HepG2 (cell line): ENCODE results near the gene CDK13. TPM values are rescaled to one million over a fixed set of nuclear protein-coding genes. Genes with fewer than 3 reads are reported as not detected.
A peak's percentile ranks its signal among the peaks of the same experiment; 100 is the strongest.

Experiments
- AGO1 ChIP-seq: fragments of 200-400 bp; formaldehyde crosslinking; IDR thresholded peaks from 2 replicates; pipeline ENCODE4 v1.6.1; 2017; ENCODE audit warnings: mild to moderate bottlenecking, low read depth, low read length, moderate library complexity; ENCODE audit not compliant: poor library complexity, severe bottlenecking
- ATRX ChIP-seq: sonication (generic); formaldehyde crosslinking; IDR thresholded peaks from 2 replicates; pipeline ENCODE4 v1.4.0; 2020; ENCODE audit warnings: missing genetic modification reagents, borderline replicate concordance
- FOXP1 ChIP-seq, 2 experiments: fragments of 450-650 bp in 1 of 2; IDR thresholded peaks; 2 replicates each; pipeline ENCODE4 v1.6.1; 2017 to 2018; ENCODE audit warnings: antibody characterized with exemption in 1 of 2
- GATA4 ChIP-seq: sonication (generic); IDR thresholded peaks from 2 replicates; pipeline ENCODE4 v1.6.1; 2016; ENCODE audit warnings: antibody characterized with exemption, low read depth, borderline replicate concordance
- MIER3 ChIP-seq: IDR thresholded peaks from 2 replicates; pipeline ENCODE4 v1.6.1; 2016; ENCODE audit warnings: missing compliant biosample characterization, borderline replicate concordance
- SMAD1 ChIP-seq: sonication (generic); formaldehyde crosslinking; IDR thresholded peaks from 2 replicates; pipeline ENCODE4 v1.4.0; 2020; ENCODE audit warnings: missing genetic modification reagents, low read depth, mild to moderate bottlenecking, borderline replicate concordance
- SRY ChIP-seq: sonication (generic); formaldehyde crosslinking; IDR thresholded peaks from 2 replicates; pipeline ENCODE4 v1.8.0; 2022; ENCODE audit warnings: mild to moderate bottlenecking, missing genetic modification reagents
- STAT5B ChIP-seq: sonication (generic); formaldehyde crosslinking; IDR thresholded peaks from 2 replicates; pipeline ENCODE4 v1.4.0; 2020; ENCODE audit warnings: missing genetic modification reagents
- ZKSCAN1 ChIP-seq: fragments of 150-350 bp; IDR thresholded peaks from 2 replicates; pipeline ENCODE4 v1.6.1; 2014; ENCODE audit warnings: low read length
- ZNF605 ChIP-seq: sonication (generic); formaldehyde crosslinking; IDR thresholded peaks from 2 replicates; pipeline ENCODE4 v1.8.0; 2022; ENCODE audit warnings: mild to moderate bottlenecking, missing genetic modification reagents
- ZNF652 ChIP-seq: IDR thresholded peaks from 2 replicates; pipeline ENCODE4 v1.6.1; 2016; ENCODE audit warnings: low read depth, borderline replicate concordance
- ZNF816 ChIP-seq: sonication (generic); formaldehyde crosslinking; IDR thresholded peaks from 2 replicates; pipeline ENCODE4 v1.8.0; 2022; ENCODE audit warnings: missing genetic modification reagents, mild to moderate bottlenecking, borderline replicate concordance
- ZNF891 ChIP-seq: sonication (generic); formaldehyde crosslinking; IDR thresholded peaks from 2 replicates; pipeline ENCODE4 v1.5.0; 2020; ENCODE audit warnings: mild to moderate bottlenecking, missing genetic modification reagents
- polyA plus RNA-seq, 8 experiments: library from polyadenylated mRNA; depleted of rRNA in 3 of 8; stranded (reverse) in 7 of 8; unstranded in 1 of 8; fragments of >200 nt; fragmentation: Illumina TruSeq in 4 of 8; extraction: Trizol in 4 of 8; gene quantifications; 2 replicates each; pipeline versions ENCODE4 v1.2.1 to v1.2.3, GENCODE V29; 2011 to 2016; ENCODE audit warnings: low read depth in 4 of 8, missing spikeins in 1 of 8, mixed read lengths in 1 of 8; ENCODE audit not compliant: insufficient read depth in 1 of 8
- total RNA-seq, 5 experiments: library from RNA; depleted of rRNA; stranded (reverse); fragments of >200 nt; fragmentation: Illumina TruSeq; extraction: Trizol; gene quantifications; 2 replicates each; pipeline ENCODE4 v1.2.3, GENCODE V29; 2016; ENCODE audit warnings: low read depth in 1 of 5
- TF ChIP-seq, protein P1 (sequence below): IDR thresholded peaks from 2 replicates; pipeline ENCODE4 v1.6.1; 2018; ENCODE audit warnings: missing genetic modification reagents, mild to moderate bottlenecking, missing compliant biosample characterization
- TF ChIP-seq, protein P2 (sequence below): sonication (generic); formaldehyde crosslinking; IDR thresholded peaks from 2 replicates; pipeline ENCODE4 v1.9.0; 2021; ENCODE audit warnings: missing genetic modification reagents, mild to moderate bottlenecking, borderline replicate concordance
- TF ChIP-seq, protein P3 (sequence below), 2 experiments: sonication (generic) in 1 of 2; formaldehyde crosslinking in 1 of 2; IDR thresholded peaks; 2 replicates each; pipeline versions ENCODE4 v1.5.1 to v1.6.1; 2011 to 2020; ENCODE audit warnings: borderline replicate concordance in 1 of 2, low read depth in 1 of 2, low read length in 1 of 2, mild to moderate bottlenecking in 1 of 2, missing genetic modification reagents in 1 of 2, moderate library complexity in 1 of 2
- TF ChIP-seq, protein P4 (sequence below): IDR thresholded peaks from 2 replicates; pipeline ENCODE4 v1.6.1; 2016; ENCODE audit warnings: control low read depth
- TF ChIP-seq, protein P5 (sequence below): sonication (generic); formaldehyde crosslinking; IDR thresholded peaks from 2 replicates; pipeline ENCODE4 v1.8.1; 2023; ENCODE audit warnings: mild to moderate bottlenecking, missing genetic modification reagents

Gene CDK13
- total and polyA plus RNA-seq, 2 of the 13 experiments (the other 11 are each of a cell fraction or from before 2014, with no cell fraction given) = 21.0 to 40.9 TPM

DNA sequence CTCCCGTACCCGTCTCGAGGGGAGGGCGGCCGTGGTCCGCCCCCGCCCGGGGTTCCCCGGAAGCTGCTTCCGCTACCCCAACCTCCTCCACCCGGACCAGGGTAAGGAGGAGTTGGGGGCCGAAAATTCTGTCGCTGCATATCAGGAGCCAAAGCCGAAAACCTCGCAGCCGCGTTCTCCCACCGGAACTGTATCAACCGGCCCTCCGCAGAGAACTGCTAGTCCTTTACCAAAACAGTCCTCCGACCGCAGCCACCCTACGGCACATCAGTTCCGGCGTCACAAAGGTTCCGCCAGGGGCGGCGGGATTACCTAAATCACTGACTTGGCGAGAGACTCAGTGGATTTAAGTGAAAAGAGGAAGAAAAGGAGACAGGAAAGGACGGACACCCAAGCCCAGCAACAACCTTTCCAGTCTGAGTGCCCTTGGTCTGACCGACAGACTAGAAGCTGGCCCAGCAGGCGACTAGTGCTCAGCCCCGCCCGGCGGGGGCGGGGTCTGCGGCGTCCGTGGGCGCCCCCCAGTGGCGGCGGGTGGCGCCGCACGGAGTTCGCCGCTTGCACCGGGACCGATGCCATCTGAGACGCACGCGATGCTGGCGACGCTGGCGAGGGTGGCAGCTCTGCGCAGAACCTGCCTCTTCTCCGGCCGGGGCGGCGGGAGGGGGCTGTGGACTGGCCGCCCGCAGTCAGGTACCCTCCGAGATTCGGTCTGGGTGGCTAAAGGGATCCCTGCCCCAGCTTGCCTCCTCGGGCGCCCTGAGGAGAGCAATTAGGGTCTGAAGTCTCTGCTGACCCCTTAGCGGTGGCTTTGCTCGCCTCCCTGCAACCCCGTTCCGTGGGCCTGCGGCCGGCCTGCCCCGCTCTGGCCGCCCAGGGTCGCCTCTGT is 184.6 kb downstream of the CDK13 start, which contains the start of the genes MPLKIP and SUGCT (continued):
- TF ChIP-seq, protein P1, sequence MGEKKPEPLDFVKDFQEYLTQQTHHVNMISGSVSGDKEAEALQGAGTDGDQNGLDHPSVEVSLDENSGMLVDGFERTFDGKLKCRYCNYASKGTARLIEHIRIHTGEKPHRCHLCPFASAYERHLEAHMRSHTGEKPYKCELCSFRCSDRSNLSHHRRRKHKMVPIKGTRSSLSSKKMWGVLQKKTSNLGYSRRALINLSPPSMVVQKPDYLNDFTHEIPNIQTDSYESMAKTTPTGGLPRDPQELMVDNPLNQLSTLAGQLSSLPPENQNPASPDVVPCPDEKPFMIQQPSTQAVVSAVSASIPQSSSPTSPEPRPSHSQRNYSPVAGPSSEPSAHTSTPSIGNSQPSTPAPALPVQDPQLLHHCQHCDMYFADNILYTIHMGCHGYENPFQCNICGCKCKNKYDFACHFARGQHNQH (CRISPR knock-in tag) = peak; percentile 72
- TF ChIP-seq ZNF891 (CRISPR knock-in tag) (peak; percentile 88), MIER3 (peak; percentile 55; the same call in 1 of the 2 replicates), ZKSCAN1 (no peak), SMAD1 (CRISPR knock-in tag) (no peak), AGO1 (peak; percentile 74), ZNF605 (peak; percentile 61; the same call in 1 of the 2 replicates), ZNF652 (CRISPR knock-in tag) (no peak), FOXP1 (IDR thresholded peaks at IDR 0.05) (no peak), FOXP1 (CRISPR knock-in tag; IDR thresholded peaks at IDR 0.05) (no peak), SRY (CRISPR knock-in tag) (no peak), ATRX (CRISPR knock-in tag) (no peak), STAT5B (CRISPR knock-in tag) (peak; percentile 19; the same call in 1 of the 2 replicates), GATA4 (no peak; the same call in 1 of the 2 replicates), ZNF816 (CRISPR knock-in tag) (peak; percentile 85)
- TF ChIP-seq, protein P2, sequence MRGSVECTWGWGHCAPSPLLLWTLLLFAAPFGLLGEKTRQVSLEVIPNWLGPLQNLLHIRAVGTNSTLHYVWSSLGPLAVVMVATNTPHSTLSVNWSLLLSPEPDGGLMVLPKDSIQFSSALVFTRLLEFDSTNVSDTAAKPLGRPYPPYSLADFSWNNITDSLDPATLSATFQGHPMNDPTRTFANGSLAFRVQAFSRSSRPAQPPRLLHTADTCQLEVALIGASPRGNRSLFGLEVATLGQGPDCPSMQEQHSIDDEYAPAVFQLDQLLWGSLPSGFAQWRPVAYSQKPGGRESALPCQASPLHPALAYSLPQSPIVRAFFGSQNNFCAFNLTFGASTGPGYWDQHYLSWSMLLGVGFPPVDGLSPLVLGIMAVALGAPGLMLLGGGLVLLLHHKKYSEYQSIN = no peak
- TF ChIP-seq, protein P3, sequence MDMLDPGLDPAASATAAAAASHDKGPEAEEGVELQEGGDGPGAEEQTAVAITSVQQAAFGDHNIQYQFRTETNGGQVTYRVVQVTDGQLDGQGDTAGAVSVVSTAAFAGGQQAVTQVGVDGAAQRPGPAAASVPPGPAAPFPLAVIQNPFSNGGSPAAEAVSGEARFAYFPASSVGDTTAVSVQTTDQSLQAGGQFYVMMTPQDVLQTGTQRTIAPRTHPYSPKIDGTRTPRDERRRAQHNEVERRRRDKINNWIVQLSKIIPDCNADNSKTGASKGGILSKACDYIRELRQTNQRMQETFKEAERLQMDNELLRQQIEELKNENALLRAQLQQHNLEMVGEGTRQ (IDR thresholded peaks at IDR 0.05; ENCODE audit: low read depth, low read length) = no peak
- TF ChIP-seq, protein P3 (CRISPR knock-in tag; IDR thresholded peaks at IDR 0.05; ENCODE audit: borderline replicate concordance) = no peak
- TF ChIP-seq, protein P4, sequence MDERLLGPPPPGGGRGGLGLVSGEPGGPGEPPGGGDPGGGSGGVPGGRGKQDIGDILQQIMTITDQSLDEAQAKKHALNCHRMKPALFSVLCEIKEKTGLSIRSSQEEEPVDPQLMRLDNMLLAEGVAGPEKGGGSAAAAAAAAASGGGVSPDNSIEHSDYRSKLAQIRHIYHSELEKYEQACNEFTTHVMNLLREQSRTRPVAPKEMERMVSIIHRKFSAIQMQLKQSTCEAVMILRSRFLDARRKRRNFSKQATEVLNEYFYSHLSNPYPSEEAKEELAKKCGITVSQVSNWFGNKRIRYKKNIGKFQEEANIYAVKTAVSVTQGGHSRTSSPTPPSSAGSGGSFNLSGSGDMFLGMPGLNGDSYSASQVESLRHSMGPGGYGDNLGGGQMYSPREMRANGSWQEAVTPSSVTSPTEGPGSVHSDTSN = no peak
- TF ChIP-seq, protein P5, sequence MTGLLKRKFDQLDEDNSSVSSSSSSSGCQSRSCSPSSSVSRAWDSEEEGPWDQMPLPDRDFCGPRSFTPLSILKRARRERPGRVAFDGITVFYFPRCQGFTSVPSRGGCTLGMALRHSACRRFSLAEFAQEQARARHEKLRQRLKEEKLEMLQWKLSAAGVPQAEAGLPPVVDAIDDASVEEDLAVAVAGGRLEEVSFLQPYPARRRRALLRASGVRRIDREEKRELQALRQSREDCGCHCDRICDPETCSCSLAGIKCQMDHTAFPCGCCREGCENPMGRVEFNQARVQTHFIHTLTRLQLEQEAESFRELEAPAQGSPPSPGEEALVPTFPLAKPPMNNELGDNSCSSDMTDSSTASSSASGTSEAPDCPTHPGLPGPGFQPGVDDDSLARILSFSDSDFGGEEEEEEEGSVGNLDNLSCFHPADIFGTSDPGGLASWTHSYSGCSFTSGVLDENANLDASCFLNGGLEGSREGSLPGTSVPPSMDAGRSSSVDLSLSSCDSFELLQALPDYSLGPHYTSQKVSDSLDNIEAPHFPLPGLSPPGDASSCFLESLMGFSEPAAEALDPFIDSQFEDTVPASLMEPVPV (CRISPR knock-in tag) = 0 out of 2 replicates have a peak, but pooled peaks have one; percentile 62
